Keratinocyte (primary cell): ENCODE results near the gene SFT2D3.

Source experiments
- EZH2 ChIP-seq: IDR thresholded peaks from one replicate; pipeline ENCODE4 v1.6.1; 2012; ENCODE audit warnings: inconsistent platforms, mild to moderate bottlenecking, low read length, moderate library complexity
- TF ChIP-seq, protein P1 (sequence below), 3 experiments: IDR thresholded peaks in 1 of 3; conservative IDR thresholded peaks in 1 of 3; optimal IDR thresholded peaks in 1 of 3; 2 replicates in 2 of 3; 3 replicates in 1 of 3; pipeline versions ENCODE3 to v1.5.1; 2011; ENCODE audit warnings: low read length in 3 of 3, mild to moderate bottlenecking in 3 of 3, moderate library complexity in 2 of 3, control low read depth in 1 of 3, inconsistent platforms in 1 of 3; ENCODE audit not compliant: insufficient read depth in 2 of 3; ENCODE audit errors: extremely low read depth in 1 of 3

DNA sequence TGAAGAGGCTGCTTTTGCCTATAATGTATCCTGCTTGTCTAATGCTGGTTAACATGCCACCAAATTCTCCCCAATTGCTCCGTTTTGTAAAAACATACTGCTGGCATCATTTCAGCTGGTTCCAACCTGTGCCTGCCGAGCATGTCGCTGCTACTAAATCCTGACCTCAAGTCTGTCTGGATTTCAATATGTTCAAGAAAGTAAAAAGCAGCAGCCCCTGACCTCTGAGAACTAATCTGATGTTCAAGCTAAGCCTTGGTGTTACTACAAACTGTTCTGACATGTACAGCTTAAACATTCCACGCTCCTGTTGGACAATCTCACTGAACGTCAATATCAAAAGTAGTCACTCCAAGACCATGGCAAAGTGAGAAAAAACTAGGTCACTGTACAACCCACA lies 46.3 kb downstream of the SFT2D3 start:
- TF ChIP-seq, protein P1, sequence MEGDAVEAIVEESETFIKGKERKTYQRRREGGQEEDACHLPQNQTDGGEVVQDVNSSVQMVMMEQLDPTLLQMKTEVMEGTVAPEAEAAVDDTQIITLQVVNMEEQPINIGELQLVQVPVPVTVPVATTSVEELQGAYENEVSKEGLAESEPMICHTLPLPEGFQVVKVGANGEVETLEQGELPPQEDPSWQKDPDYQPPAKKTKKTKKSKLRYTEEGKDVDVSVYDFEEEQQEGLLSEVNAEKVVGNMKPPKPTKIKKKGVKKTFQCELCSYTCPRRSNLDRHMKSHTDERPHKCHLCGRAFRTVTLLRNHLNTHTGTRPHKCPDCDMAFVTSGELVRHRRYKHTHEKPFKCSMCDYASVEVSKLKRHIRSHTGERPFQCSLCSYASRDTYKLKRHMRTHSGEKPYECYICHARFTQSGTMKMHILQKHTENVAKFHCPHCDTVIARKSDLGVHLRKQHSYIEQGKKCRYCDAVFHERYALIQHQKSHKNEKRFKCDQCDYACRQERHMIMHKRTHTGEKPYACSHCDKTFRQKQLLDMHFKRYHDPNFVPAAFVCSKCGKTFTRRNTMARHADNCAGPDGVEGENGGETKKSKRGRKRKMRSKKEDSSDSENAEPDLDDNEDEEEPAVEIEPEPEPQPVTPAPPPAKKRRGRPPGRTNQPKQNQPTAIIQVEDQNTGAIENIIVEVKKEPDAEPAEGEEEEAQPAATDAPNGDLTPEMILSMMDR (optimal IDR thresholded peaks at IDR 0.05 in 1 of 3, IDR thresholded peaks at IDR 0.05 in 1 of 3, conservative IDR thresholded peaks at IDR 0.05 in 1 of 3; ENCODE audit: extremely low read depth in 1 of 3, insufficient read depth in 2 of 3, low read length in 3 of 3), result no peak
- no peak for TF ChIP-seq EZH2
